ENCODE data around the gene TERT.

GRCh38 chr5:1314564-1314982 lies 19.7 kb upstream of the TERT start:
- TF ChIP-seq CTCF (IDR thresholded peaks at IDR 0.05; ENCODE audit: poor library complexity, severe bottlenecking) (no peak), TAF1 (IDR thresholded peaks at IDR 0.05; ENCODE audit: low read depth) (no peak), RAD21 (conservative IDR thresholded peaks at IDR 0.05) (no peak), EZH2 (IDR thresholded peaks at IDR 0.05; ENCODE audit: borderline replicate concordance, insufficient read depth, low read length, poor library complexity, severe bottlenecking) (no peak), REST (IDR thresholded peaks at IDR 0.05; ENCODE audit: borderline replicate concordance) (no peak)

All from neural cell (in vitro differentiated cells).